Endothelial cell of umbilical vein (primary cell): ENCODE measurements around the gene PRXL2A.

Experiments
- CTCF ChIP-seq, 2 donors: IDR thresholded peaks; 1 replicate in 1 of 2; 2 replicates in 1 of 2; pipeline ENCODE4 v1.5.1; 2011; ENCODE audit warnings: low read length in 2 of 2, mild to moderate bottlenecking in 2 of 2, moderate library complexity in 2 of 2, control low read depth in 1 of 2, inconsistent platforms in 1 of 2, low read depth in 1 of 2; ENCODE audit not compliant: insufficient read depth in 1 of 2; ENCODE audit errors: extremely low read depth in 1 of 2
- FOS ChIP-seq: IDR thresholded peaks from 2 replicates; pipeline ENCODE4 v1.6.1; 2011; ENCODE audit warnings: mild to moderate bottlenecking, low read length, moderate library complexity, borderline replicate concordance; ENCODE audit not compliant: insufficient read depth

- TF ChIP-seq CTCF (IDR thresholded peaks at IDR 0.05; ENCODE audit: extremely low read depth in 1 of 2, insufficient read depth in 1 of 2, low read depth in 1 of 2, low read length in 2 of 2) (no peak), FOS (no peak)
These were observed 49.9 kb downstream of the PRXL2A start for GRCh38 chr10:80458263-80458625.
